ENCODE results near the gene NDUFA9. TPM values are rescaled to one million over a fixed set of nuclear protein-coding genes. Genes with fewer than 3 reads are reported as not detected.

Gene NDUFA9
- total and polyA plus RNA-seq, 2 of the 13 experiments (the other 11 are each of a cell fraction or from before 2014, with no cell fraction given), result 68.0 to 150 TPM

- TF ChIP-seq ZBTB2 (CRISPR knock-in tag; IDR thresholded peaks at IDR 0.05; ENCODE audit: low read depth) (0 out of 2 replicates have a peak, but pooled peaks have one; percentile 47), ZNF350 (CRISPR knock-in tag; IDR thresholded peaks at IDR 0.05; ENCODE audit: borderline replicate concordance, low read depth) (peak; percentile 76; the same call in 1 of the 2 replicates), TEAD2 (CRISPR knock-in tag; IDR thresholded peaks at IDR 0.05) (no peak), ZNF639 (CRISPR knock-in tag; conservative IDR thresholded peaks at IDR 0.05) (no peak; the same call in 1 of the 2 replicates), ARHGAP35 (CRISPR knock-in tag; IDR thresholded peaks at IDR 0.05; ENCODE audit: borderline replicate concordance) (no peak), MED13 (CRISPR knock-in tag; IDR thresholded peaks at IDR 0.05) (no peak), ZNF513 (CRISPR knock-in tag; conservative IDR thresholded peaks at IDR 0.05) (no peak), KMT2A (CRISPR knock-in tag; IDR thresholded peaks at IDR 0.05) (peak; percentile 96), ZNF503 (CRISPR knock-in tag; IDR thresholded peaks at IDR 0.05) (0 out of 2 replicates have a peak, but pooled peaks have one; percentile 24), ZNF296 (CRISPR knock-in tag; conservative IDR thresholded peaks at IDR 0.05) (no peak), GLI4 (CRISPR knock-in tag; IDR thresholded peaks at IDR 0.05; ENCODE audit: borderline replicate concordance) (peak; percentile 41; the same call in 1 of the 2 replicates), TGIF2 (CRISPR knock-in tag; IDR thresholded peaks at IDR 0.05) (peak; percentile 58; the same call in 1 of the 2 replicates), MYPOP (CRISPR knock-in tag; IDR thresholded peaks at IDR 0.05) (peak; percentile 87), ZNF749 (CRISPR knock-in tag; IDR thresholded peaks at IDR 0.05; ENCODE audit: borderline replicate concordance) (no peak), GFI1 (CRISPR knock-in tag; IDR thresholded peaks at IDR 0.05; ENCODE audit: borderline replicate concordance) (0 out of 2 replicates have a peak, but pooled peaks have one; percentile 43), ZNF354B (CRISPR knock-in tag; IDR thresholded peaks at IDR 0.05) (no peak), SETDB1 (CRISPR knock-in tag; IDR thresholded peaks at IDR 0.05; ENCODE audit: borderline replicate concordance) (no peak), MED1 (CRISPR knock-in tag; IDR thresholded peaks at IDR 0.05) (peak; percentile 59), HBP1 (CRISPR knock-in tag; IDR thresholded peaks at IDR 0.05; ENCODE audit: low read depth) (peak; percentile 87; the same call in 1 of the 2 replicates)
Measured at GRCh38 chr12:4648501-4649357, at the start of gene NDUFA9, which contains the start of gene AKAP3 (continued).
